Activated T-cell treated with anti-CD3 and anti-CD28 coated beads for 4 hours (primary cell): Measurements from ENCODE around the gene PPM1E.
"Not testable (repeated sequence)": the region's sequence is repeated elsewhere in the genome, so short reads cannot be mapped to it uniquely, and the experiment has no call there.

ENCODE experiments used
- DNase-seq: peaks from one replicate; pipeline ENCODE4 v3.0.0-alpha.2; 2020

The PPM1E gene

GRCh38 chr17:58783380-58783779 lies 27.7 kb downstream of the PPM1E start:
- no peak for DNase-seq

GRCh38 chr17:58785097-58785496 lies 29.4 kb downstream of the PPM1E start:
- DNase-seq, result no peak

- no peak for DNase-seq
These were observed 31.1 kb downstream of the PPM1E start for GRCh38 chr17:58786586-58787295.

GRCh38 chr17:58788199-58788598 lies 32.5 kb downstream of the PPM1E start:
- DNase-seq, result no peak

- DNase-seq, result no peak
These were observed 33.5 kb downstream of the PPM1E start for GRCh38 chr17:58789160-58789559.

- no peak for DNase-seq
These were observed 34.2 kb downstream of the PPM1E start for GRCh38 chr17:58789831-58790230.

GRCh38 chr17:58794508-58794907 lies 38.9 kb downstream of the PPM1E start:
- DNase-seq, result not testable (repeated sequence)

GRCh38 chr17:58802188-58802587 lies 46.5 kb downstream of the PPM1E start:
- no peak for DNase-seq

- no peak for DNase-seq
These were observed 50.4 kb downstream of the PPM1E start for GRCh38 chr17:58806046-58806445.

- no peak for DNase-seq
These were observed 53.2 kb downstream of the PPM1E start for GRCh38 chr17:58808609-58809563.

GRCh38 chr17:58809564-58809936 lies 53.9 kb downstream of the PPM1E start:
- no peak for DNase-seq

GRCh38 chr17:58811290-58811689 lies 55.6 kb downstream of the PPM1E start:
- DNase-seq, result no peak

- DNase-seq, result no peak
These were observed 58.1 kb downstream of the PPM1E start for GRCh38 chr17:58813712-58814111.

GRCh38 chr17:58818654-58819053 lies 63.0 kb downstream of the PPM1E start:
- DNase-seq, result no peak

GRCh38 chr17:58822148-58823050 lies 66.7 kb downstream of the PPM1E start:
- no peak for DNase-seq

GRCh38 chr17:58823051-58823525 lies 67.4 kb downstream of the PPM1E start:
- no peak for DNase-seq

- no peak for DNase-seq
These were observed 73.6 kb downstream of the PPM1E start for GRCh38 chr17:58829172-58829637.

GRCh38 chr17:58831780-58832179 lies 76.1 kb downstream of the PPM1E start:
- no peak for DNase-seq

GRCh38 chr17:58832514-58832913 lies 76.9 kb downstream of the PPM1E start:
- DNase-seq, result no peak

- no peak for DNase-seq
These were observed 82.0 kb downstream of the PPM1E start for GRCh38 chr17:58837699-58838098.

GRCh38 chr17:58840820-58841612 lies 85.4 kb downstream of the PPM1E start:
- no peak for DNase-seq

GRCh38 chr17:58846413-58846812 lies 90.8 kb downstream of the PPM1E start:
- DNase-seq, result not testable (repeated sequence)
